COLO668 (cell line): ENCODE data around the gene ACSBG1.
"Not testable (repeated sequence)": the region's sequence is repeated elsewhere in the genome, so short reads cannot be mapped to it uniquely, and the experiment has no call there.

Source experiments
- DNase-seq: peaks from one replicate; lab custom pipeline; 2025; ENCODE audit not compliant: unreplicated experiment; lab: John Stamatoyannopoulos, UW

Gene ACSBG1

DNA sequence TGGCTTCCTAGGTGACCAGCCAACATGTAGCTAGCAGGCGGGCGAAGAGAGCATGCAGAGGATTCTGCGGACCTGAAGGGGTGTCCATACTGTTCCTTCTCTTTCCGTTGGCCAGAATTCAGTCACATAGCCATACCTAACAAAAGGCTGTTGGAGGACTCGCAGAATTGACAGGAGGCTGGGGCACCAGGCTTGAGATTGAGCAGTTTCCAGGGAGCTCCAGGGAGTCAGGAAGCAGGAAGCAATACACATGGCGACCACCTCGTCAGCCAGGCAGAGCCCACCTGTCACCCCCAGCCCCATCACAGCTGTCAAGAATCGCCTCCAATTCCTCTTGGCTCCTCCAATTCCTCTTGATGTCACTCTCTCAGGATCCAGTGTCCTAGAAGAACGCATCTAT, 16.8 kb upstream of the ACSBG1 start:
- no peak for DNase-seq

DNA sequence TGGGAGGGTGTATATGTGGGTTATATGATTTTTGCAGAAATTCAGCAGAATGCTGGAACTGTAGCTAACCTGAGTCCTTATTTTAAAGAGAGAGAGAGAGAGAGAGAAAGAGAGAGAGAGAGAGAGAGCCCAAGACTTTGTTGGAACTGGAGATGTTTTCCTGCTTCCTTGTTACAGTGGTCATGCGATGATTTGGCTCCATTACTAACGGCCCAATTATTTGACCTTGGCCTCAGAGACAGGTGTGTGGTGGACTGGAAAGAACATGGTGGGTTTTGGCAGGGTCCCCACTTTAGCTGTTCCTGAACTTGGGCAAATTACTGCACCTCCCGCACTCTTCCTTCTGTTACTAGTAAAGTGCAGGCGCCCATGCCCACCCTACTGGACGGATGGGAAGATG, 14.8 kb upstream of the ACSBG1 start:
- DNase-seq, result no peak

DNA sequence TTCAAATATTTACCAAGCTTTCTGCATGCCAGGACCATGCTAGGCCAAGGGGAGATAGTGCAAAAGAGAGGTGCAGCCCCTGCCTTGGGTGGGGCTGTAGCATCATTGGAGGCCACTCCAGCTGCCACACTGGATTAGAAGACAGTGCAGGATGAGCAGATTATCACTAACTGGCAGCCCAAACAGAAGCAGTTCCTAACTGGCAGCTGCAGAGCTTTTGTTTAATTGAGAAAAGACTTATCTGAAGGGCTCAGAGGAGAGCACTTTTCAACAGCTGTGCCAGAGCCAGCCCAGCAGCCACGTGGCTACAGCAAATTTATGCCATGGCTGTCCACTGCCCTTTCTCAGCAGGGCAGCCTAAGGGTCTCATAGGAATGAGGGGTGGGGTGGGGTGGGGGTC, 13.5 kb upstream of the ACSBG1 start:
- peak; percentile 5 for DNase-seq

DNA sequence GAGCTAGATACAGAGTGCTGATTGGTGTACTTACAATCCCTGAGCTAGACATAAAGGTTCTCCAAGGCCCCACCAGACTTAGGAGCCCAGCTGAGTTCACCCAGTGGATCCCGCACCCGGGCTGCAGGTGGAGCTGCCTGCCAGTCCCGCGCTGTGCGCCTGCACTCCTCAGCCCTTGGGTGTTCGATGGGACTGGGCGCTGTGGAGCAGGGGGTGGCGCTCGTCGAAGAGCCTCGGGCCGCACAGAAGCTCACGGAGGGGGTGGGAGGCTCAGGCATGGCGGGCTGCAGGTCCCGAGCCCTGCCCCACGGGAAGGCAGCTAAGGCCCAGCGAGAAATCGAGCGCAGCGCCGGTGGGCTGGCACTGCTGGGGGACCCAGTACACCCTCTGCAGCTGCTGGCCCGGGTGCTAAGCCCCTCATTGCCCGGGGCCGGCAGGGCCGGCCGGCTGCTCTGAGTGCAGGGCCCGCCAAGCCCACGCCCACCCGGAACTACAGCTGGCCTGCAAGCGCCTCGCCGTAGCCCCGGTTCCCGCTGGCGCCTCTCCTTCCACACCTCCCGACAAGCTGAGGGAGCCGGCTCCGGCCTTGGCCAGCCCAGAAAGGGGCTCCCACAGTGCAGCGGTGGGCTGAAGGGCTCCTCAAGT, 11.7 kb upstream of the ACSBG1 start:
- not testable (repeated sequence) for DNase-seq

DNA sequence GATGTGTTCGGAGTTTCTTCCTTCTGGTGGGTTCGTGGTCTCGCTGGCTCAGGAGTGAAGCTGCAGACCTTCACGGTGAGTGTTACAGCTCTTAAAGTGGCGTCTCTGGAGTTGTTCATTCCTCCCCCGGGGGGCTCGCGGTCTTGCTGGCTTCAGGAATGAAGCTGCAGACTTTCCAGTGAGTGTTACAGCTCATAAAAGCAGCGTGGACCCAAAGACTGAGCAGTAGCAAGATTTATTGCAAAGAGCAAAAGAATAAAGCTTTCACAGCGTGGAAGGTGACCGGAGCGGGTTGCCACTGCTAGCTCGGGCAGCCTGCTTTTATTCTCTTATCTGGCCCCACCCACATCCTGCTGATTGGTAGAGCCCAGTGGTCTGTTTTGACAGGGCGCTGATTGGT, 11.0 kb upstream of the ACSBG1 start:
- DNase-seq, result not testable (repeated sequence)

DNA sequence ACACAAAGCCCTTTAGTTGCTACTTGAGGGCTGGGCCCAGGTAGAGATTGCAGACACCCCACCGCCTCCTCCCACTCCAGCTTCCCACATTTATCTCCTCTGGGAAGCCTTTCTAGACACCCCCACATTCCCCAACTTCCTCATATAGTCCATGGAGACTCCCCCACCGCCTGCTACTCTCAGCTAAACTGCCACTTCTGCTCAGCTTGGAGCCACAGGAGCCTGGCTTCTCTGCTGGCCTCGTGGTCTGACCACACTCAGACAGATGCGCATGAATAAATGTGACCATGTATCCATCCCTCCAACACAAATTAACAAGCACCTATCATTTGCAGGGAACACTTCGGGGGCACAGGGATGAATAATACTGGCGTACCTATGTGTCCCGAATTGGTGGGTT, 10.5 kb upstream of the ACSBG1 start:
- DNase-seq, result no peak

DNA sequence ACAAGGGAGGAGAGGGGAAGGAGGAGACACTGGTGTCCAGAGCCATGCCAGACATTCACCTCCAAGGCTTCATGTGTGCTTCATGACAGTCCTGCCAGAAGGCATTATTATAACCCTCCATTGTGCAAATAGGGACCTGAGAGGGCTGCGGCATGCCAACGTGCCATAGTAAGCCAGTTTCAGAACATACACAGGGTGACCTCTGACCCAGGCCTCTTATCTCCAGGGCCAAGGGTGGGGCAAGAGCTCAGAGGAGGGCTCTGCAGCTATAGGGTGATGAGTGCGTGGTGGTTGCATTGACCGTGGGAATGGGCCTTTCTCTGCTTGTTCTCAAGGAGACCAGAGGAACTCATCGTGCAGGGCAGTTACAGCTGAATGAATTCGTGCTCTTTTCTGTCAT, 9.7 kb upstream of the ACSBG1 start:
- DNase-seq, result no peak

DNA sequence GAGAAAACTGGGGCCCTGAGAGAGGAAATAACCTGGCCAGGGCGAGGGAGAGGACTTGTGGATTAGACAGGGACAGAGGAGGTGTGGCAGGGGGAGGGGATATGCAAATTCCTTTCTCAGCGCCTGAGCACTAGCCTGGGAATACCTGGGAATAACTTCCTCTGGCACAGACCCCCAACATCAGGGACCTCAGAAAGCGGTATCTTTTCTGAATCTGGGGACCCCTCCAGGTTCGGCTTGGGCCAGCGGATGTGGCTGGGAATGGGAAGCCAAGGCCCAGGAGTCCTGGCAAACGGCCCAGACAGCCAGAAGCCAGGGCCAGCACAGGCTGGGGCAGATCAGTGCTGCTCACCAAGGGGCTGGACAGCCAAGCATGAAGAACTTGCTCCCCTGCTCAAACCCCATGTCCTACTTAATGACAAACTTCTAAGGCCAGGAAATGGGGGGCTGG, 9.2 kb upstream of the ACSBG1 start:
- DNase-seq, result no peak

DNA sequence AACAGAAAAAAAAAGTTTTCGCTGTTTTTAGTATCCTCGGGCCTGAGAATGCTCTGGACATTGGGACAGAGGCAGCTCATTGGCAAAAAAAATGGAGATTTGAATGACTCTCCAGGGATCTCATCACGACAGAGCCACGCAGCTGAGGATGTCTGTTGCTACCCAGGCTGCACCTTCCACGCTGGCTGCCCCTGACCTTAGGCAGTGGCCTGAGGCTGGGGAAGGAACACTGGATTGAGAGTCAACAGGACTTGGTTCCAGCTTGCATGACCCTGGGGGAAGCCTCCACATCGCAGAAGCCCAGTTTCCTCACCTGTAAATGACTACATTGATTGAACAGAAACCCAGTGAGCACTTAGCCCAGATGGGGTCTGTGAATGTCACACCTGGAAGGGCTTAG, 8.7 kb upstream of the ACSBG1 start:
- DNase-seq, result no peak

DNA sequence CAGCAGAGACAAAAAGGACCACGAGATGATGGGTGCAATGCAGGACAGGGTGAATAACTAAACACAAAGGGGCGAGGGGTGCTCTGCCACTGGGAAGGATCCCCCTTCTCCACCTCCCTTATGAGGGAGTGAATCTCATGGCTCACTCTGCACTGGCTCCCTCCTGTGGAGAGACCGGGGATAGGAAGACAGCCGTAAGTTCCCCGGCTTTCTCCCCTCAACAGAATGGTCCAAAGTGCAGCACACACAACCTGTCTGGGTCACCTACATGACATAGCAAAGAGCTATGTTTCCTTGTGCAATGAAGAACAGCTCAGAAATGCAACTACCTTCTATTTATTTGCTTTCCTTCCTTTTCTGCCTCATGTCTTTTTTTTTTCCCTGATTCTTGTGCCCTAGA, 7.8 kb upstream of the ACSBG1 start:
- DNase-seq, result peak; percentile 23

DNA sequence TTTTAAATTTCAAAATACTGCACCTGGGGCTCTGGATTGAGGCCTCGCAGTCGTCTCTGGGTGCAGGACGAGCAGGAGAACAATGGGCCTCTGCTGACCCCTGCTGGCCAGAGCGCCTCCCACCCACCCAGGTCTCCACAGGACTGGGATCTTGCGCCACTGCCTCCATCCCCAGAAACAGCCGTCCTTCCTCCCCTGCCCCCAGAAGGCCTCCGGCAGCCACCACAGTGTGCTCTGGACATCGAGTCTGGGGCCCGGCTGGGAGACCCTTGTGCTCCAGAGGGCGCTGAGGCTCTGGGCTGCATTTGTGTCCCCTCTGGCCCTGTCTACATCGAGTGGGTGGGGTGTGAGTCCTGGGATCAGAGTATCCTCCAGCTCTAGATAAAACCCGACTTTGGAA, 6.7 kb upstream of the ACSBG1 start:
- peak; percentile 78 for DNase-seq

DNA sequence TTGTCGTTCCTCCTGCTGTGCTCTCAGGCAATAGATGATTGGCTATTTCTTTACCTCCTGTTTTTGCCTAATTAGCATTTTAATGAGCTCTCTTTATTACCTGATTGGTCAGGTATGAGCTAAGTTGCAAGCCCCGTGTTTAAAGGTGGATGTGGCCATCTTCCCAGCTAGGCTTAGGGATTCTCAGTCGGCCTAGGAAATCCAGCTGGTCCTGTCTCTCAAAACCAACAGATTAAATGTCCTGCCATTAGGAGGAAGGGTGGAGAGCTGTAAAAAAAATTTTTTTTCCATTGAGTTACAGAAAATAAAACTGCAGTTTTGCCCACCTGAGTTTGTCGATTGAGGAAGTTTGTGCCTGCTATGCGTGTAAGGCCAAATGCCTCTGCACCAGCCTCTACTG, 5.4 kb upstream of the ACSBG1 start:
- no peak for DNase-seq

DNA sequence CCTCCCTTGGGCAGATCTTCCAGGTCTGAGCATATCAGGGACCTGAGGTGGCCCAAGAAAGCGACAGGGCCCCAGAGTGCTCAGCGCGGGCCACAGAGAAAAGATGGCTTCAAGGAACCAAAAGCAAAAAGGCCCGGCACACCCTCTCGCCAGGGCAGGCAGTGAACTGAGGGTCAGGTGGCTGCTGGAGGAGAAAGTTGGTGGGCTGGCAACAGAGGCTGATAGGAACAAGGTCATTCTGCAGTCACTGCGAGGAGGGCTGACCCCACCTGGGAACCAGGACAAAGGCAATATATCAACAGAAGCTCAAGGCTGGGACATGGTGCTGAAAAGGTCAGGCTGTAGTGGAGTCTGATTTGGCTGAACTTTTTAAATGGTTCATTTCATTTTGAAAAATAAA, 2.8 kb upstream of the ACSBG1 start:
- DNase-seq, result no peak

DNA sequence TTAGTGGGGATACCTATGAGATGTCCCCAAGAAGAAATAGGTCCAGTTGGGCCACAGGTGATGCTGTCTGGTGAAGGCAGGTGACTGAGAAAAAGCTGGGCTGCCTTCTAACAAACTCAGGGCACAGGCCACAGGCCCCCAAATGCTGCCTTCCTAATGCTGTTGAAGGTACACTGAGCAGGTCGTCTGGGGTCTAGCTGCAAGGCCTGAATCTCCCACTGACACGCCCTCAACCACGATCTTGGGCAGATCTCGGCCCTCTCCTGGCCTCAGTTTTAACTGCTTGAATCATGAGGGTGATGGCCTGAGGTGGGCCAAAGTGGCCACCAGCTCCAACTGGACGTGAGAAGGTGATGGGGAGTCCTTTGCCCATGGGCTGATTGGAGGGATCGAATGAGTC, 2.1 kb upstream of the ACSBG1 start:
- DNase-seq, result no peak

DNA sequence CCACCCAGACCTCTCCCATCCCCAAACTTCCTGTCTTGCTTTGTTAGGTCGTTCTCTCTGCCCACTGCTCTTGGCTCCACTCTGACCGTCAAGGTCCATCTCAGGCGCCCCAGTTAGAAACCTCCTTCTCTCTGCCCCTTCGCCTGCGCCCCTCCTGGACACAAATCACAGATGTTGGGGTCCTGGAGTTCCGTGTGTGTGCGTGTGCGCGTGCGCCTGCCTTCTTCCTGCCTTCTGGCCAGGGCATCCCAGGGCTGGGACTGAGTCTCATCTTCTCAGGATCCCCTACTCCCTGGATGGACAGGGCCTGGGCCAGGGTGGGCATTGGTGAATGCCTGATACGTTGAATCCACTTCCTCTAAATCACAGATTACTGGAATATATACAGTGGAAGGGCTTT, 869 bp downstream of the ACSBG1 start:
- DNase-seq, result no peak

DNA sequence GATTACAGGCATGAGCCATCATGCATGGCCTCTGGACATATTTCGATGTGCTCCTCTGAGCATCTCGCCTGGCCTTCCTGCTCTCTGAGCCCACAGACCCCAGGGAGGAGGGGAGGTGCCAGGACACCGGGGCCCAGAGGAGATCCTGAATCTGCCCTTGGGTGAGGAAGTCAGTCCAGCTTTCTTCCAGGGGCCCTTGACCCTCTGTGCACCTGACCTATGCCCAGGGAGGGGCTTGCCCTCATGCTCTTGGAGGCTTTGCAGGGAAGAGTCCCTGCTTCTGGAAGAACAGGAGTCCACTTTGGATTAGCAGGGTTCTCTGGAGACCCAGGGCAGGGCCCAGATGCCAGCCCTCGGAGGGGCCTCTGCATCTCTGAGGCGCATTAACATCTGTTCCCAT, 1.4 kb downstream of the ACSBG1 start:
- no peak for DNase-seq

DNA sequence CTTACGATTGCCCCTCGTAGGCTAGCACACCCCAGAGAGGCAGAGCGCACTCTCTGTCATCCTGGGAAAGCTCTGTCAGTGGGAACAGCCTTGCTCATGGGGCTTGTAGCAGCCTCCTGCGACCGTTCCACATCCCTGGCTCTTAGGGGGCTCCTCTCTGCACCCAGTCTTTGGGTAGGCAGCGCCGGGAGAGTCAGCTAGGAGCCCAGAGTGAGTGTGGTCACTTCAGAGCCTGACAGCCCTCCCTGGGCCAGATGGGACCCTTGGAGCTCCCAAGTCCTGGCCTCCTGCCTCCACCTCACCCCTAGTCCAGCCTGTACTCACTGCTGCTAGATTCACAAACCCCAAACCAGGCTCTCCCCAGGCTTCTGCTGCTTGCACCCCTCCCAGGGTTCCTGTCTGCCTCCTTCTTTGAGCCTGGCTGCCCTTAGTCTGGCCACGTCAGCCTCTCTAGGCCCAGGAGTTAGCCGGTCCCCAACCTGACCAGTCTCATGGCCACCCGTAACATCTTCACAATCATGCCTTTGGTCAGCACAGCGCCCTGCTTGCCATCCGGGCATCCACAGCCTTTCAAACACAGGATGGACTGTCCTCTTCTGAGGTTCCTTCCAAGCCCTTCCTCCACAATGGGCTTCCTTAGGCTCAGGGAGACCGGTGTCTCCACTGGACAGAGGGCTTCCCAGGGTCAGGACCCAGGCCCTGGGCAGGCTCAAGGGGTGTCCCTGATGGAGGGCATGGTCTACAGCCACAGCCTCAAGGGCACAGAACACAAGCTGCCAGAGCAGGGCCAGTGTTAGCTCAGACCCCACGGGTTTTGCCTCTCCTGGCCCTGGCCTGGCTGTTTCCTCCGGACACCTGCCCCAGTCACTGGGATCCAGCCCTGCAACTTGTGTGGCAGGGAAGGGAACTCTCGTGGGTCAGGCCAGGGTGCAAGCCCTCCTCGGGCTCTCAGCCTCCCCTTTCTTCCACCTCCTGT, 4.6 kb downstream of the ACSBG1 start:
- no peak for DNase-seq

DNA sequence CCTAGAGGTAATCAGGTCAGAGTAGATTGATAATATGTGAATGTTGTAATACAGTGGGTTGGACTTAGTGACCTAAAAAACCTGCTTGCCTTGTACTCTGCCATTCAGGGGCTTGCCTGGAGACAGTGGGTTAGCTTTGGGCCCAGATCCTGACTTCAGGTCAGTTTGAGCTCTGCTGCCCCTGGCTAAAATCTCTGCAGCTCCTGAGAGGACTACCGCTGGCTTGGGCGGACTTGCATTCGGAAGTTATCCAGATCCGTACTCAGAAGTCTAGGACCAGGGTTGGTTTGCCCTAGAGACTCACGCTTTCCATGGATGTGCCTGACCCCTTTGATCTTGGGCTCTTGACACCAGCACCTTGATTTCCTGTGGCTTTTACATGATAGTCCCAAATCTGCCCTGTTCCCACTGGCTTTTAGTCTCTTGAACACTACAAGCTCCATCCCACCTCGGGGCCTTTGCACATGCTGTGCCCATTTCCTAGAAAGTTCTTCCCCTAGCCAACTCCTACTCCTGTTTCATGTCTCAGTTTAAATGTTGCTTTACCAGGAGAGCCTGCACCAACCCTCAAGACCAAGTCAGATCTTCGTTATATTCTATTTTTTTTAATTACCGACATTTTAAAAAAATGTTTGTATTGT, 5.9 kb downstream of the ACSBG1 start:
- DNase-seq, result no peak

DNA sequence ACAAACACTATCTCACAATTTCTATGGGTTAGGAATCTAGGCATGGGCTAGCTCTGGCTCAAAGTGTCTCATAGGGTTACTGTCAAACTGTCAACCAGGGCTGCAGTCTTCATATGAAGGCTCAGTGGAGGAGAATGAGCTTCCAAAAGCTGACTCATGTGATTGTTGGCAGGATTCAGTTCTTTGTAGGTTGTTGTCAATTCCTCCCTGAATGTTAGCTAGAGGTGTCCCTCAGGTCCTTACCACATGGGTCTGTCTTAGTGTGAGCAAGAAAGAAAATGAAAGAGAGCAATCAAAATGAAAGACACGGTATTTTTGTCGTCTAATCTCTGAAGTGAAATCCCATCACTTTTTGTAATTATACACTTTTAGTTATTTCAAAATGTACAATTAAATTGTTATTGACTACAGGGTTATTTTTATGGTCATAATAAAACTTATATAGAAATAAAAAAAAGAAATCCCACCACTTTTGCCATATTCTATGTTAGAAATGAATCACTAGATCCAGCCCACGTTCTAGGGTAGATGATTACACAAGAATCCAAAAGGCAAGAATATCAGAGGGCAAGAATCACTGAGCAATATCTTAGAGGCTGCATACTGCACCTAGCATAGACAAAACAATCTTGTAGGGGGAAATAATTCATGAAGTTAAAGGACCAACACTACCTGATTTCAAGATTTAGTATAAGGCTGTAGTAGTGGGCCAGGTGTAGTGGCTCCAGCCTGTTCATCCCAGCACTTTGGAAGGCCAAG, 8.4 kb downstream of the ACSBG1 start:
- no peak for DNase-seq

DNA sequence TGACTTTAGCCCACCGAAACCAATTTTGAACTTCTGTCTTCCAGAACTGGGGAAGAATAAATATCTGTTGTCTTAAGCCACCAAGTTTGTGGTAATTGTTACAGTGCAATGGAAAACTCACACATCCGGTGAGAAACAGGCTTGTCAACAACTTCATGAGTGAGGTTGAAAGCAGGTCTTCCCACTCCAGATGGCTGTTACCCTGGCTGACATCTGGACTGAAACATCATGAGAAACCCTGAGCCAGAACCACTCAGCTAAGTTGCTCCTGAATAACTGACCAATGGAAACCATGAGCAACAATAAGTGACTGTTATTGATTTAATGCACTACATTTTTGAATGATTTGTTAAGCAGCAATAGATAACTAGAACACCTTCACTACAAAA, 10.3 kb downstream of the ACSBG1 start:
- no peak for DNase-seq

DNA sequence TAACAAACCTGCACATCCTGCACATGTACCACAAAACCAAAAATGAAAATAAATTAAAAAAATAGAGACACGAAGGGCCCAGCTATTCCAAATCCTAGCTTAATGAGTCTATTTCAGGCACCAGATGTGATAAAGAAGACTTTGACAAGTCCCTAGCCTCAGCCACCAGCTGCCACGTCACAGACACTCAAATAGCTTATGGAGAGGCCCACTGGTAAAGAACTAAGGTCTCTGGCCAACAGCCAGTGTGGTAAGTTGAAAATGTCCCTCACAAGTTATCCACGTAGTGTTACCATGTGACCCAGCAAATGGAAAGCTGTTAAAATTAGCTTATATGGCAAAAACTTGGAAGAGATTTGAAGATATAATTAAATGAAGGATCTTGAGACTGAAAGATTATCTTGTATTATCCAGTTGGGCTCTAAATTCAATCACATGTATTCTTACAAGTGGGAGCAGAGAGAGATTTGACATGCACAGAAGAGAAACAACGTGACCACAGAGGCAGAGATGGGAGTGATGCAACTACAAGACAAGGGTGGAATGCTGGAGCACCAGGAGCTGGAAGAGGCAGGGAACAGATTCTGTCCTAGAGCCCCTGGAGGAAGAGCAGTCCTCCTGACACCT, 10.9 kb downstream of the ACSBG1 start:
- DNase-seq, result no peak
